ENCODE measurements around the gene PIGQ. TPM values are rescaled to one million over a fixed set of nuclear protein-coding genes. Genes with fewer than 3 reads are reported as not detected.
A peak's percentile ranks its signal among the peaks of the same experiment; 100 is the strongest.

PIGQ gene
- total RNA-seq, 1 experiment from 2014 or later, result 58.0 TPM

GRCh38 chr16:622920-623280 is 53.1 kb downstream of the PIGQ start:
- H3K4me2 ChIP-seq (ENCODE audit: insufficient read depth, insufficient read length, low read length), result no peak overlapping the region
- no peaks in the 10 kb centered on the region for H3K79me2 ChIP-seq (ENCODE audit: insufficient read depth, low read length)
- H3K9me3 ChIP-seq (ENCODE audit: control insufficient read depth, low read depth, low read length), result no peaks in the 10 kb centered on the region
- H3T11ph ChIP-seq (ENCODE audit: low read length), result no peak overlapping the region
- H3K4me3 Mint-ChIP-seq, result no peak overlapping the region
- H2AK5ac ChIP-seq (ENCODE audit: insufficient read length, low read length), result no peak overlapping the region
- 0 out of 7 replicates have a peak overlapping the region, but pooled peaks of 1 of the 3 experiments have one; percentile 32 for H3K27ac Mint-ChIP-seq
- no peak overlapping the region for H3K4ac ChIP-seq (ENCODE audit: low read depth, low read length)
- H2BK5ac ChIP-seq (ENCODE audit: insufficient read length, low read length), result no peak overlapping the region
- H3K23me2 ChIP-seq (ENCODE audit: insufficient read length, low read depth, low read length, poor library complexity, severe bottlenecking), result no peaks in the 10 kb centered on the region
- no peak overlapping the region for H3K18ac ChIP-seq (ENCODE audit: insufficient read length, low read depth, low read length)
- no peaks in the 10 kb centered on the region for H3K27me3 ChIP-seq (ENCODE audit: insufficient read depth, low read length)
- H3K9me3 Mint-ChIP-seq, result no peaks in the 10 kb centered on the region
- H4K5ac ChIP-seq (ENCODE audit: insufficient read length, low read depth, low read length), result no peak overlapping the region
- no peaks in the 10 kb centered on the region for H4K20me1 ChIP-seq (ENCODE audit: control insufficient read depth, insufficient read depth, insufficient read length)
- no peak overlapping the region for H3K23ac ChIP-seq (ENCODE audit: insufficient read length, low read depth, low read length)
- no peak overlapping the region for H2AFZ ChIP-seq (ENCODE audit: low read length)
- H4K8ac ChIP-seq (replicated peaks; ENCODE audit: insufficient read length, low read depth, low read length), result no peak overlapping the region
- no peaks in the 10 kb centered on the region for H3K27me3 Mint-ChIP-seq (ENCODE audit: low read depth)
- peaks cover 0 to 10% (median 0%) of the 10 kb centered on the region in 3 experiments; a peak in 3 of 7 replicates for H3K36me3 Mint-ChIP-seq (ENCODE audit: insufficient read depth in 1 of 3, low read depth in 3 of 3)
- H3K4me1 Mint-ChIP-seq, result peaks cover 16 to 34% of the 10 kb centered on the region in 2 experiments
- no peak overlapping the region for H3K9ac ChIP-seq (ENCODE audit: extremely low read depth, insufficient read length, low read length)
- peak; percentile 43 for DNase-seq
- H2BK20ac ChIP-seq (ENCODE audit: low read depth, low read length, poor library complexity, severe bottlenecking), result no peak overlapping the region
- H3K27ac ChIP-seq (ENCODE audit: insufficient read length, low read depth, low read length), result no peak overlapping the region
- H2BK15ac ChIP-seq (ENCODE audit: low read depth, low read length), result no peak overlapping the region
- H3K4me1 ChIP-seq (ENCODE audit: insufficient read depth, low read length), result no peaks in the 10 kb centered on the region; the same call in 1 of the 2 replicates
- WGBS (ENCODE audit: extremely low coverage, insufficient read length, low lambda C conversion rate), result no CpG with 5 or more reads among the region's 17 CpGs
- no peak overlapping the region for H2BK12ac ChIP-seq (ENCODE audit: insufficient read length, low read depth, low read length)
- no peak overlapping the region for H4K91ac ChIP-seq (ENCODE audit: insufficient read length, low read depth, low read length)
- H3K79me1 ChIP-seq (ENCODE audit: insufficient read depth, low read depth, low read length, poor library complexity, severe bottlenecking), result no peaks in the 10 kb centered on the region
- no peak overlapping the region for H3K14ac ChIP-seq (ENCODE audit: insufficient read depth, low read length)
- H3K56ac ChIP-seq (ENCODE audit: insufficient read length, low read depth, low read length), result no peak overlapping the region
- TF ChIP-seq CTCF (conservative IDR thresholded peaks at IDR 0.05), result no peak
- no peak overlapping the region for H2BK120ac ChIP-seq (ENCODE audit: low read depth, low read length, poor library complexity, severe bottlenecking)
